MM.1S (cell line): ENCODE data around the gene TUBGCP2.

Experiments used
- EZH2 ChIP-seq: fragments of 300-600 bp; sonication (generic); optimal IDR thresholded peaks from 2 replicates; pipeline ENCODE3; 2017; ENCODE audit warnings: low read depth, mild to moderate bottlenecking, antibody characterized with exemption, low read length, mixed read lengths
- TF ChIP-seq, protein P1 (sequence below): fragments of 300-600 bp; sonication (generic); IDR thresholded peaks from 2 replicates; pipeline ENCODE4 v1.5.1; 2016; ENCODE audit warnings: antibody characterized with exemption, low read length, mixed read lengths

DNA sequence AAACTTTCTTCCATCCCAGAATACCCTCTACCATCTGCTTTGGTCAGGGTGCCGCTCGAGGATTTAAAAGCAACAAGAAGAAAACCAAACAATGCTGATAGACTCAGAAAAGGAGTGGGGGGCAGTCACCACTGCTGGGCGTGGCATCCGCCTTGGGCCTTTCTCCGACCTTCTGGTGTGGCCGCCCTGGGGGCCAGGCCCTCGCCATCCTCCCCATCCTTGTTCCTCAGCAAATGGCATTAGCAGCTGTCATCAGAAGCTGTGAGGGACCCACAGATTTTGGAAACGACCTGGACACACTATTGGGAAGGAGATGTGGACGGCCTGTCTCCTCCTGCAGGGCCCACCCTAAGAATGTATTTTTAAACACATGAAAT is 4.1 kb upstream of the TUBGCP2 start:
- TF ChIP-seq EZH2 = no peak
- TF ChIP-seq, protein P1, sequence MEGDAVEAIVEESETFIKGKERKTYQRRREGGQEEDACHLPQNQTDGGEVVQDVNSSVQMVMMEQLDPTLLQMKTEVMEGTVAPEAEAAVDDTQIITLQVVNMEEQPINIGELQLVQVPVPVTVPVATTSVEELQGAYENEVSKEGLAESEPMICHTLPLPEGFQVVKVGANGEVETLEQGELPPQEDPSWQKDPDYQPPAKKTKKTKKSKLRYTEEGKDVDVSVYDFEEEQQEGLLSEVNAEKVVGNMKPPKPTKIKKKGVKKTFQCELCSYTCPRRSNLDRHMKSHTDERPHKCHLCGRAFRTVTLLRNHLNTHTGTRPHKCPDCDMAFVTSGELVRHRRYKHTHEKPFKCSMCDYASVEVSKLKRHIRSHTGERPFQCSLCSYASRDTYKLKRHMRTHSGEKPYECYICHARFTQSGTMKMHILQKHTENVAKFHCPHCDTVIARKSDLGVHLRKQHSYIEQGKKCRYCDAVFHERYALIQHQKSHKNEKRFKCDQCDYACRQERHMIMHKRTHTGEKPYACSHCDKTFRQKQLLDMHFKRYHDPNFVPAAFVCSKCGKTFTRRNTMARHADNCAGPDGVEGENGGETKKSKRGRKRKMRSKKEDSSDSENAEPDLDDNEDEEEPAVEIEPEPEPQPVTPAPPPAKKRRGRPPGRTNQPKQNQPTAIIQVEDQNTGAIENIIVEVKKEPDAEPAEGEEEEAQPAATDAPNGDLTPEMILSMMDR = no peak
